HG03378 (cell line): ENCODE results near the gene RRP15.
A peak's percentile ranks its signal among the peaks of the same experiment; 100 is the strongest.
"Not testable (repeated sequence)": the region's sequence is repeated elsewhere in the genome, so short reads cannot be mapped to it uniquely, and the experiment has no call there.

ENCODE experiments used
- ATAC-seq: cut with Tn5 transposase; IDR thresholded peaks from one replicate; pipeline ENCODE4 v1.9.1; 2021; ENCODE audit warnings: mild to moderate bottlenecking, moderate library complexity; ENCODE audit not compliant: unreplicated experiment

RRP15 gene

DNA sequence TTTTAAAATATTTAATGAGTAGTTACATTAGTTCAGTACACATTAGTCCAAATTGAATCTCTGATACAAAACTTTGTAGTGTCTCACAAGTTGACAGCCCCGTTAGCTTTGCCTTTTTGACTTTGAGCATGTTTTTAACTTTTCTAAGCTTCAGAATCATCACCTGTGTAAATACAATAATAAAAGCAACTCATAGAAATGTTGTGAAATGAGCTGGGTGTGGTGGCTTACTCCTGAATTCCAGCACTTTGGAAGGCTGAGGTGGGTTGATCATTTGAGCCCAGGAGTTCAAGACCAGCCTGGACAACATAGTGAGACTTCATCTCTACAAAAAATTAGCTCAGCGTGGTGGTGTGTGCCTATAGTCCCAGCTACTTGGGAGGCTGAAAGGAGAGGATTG is 11.1 kb downstream of the RRP15 start:
- no peak for ATAC-seq

DNA sequence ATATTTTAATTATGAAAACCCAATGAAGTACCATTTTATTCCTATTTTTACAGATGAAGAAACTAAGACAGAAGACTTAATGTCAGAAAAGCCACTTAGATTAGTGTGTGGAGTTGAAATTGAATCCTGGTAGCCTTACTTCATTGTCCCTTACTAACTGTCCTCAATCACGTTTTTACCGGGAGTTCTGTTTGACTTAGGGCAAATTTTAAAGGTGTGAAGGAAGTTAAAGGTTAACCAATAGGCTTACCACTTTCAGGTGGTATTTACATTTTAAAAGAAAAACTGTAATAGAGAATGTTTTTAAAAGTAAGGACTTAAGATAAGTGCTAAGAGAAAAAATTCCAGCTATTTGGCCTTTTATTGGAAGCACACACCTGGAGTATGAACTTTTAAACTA is 12.4 kb downstream of the RRP15 start:
- ATAC-seq = no peak

DNA sequence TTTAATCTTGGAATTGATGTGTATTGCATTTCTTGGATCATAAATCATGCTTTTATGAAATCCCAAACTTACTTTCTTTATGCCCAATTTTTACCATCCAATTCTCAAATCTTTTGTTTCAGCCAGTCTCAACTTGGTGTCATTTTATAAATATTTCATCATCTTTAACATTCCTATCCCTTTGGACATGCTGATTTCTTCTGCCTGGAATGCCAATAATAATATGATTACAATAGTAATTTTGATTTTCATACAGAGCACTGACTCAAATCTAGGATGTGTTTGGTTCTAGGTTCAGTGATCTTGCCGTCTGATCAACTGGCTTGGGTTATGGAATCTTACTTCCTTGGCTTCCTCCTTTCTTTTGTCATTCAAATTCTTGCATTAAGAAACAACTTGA is 12.8 kb downstream of the RRP15 start:
- no peak for ATAC-seq

DNA sequence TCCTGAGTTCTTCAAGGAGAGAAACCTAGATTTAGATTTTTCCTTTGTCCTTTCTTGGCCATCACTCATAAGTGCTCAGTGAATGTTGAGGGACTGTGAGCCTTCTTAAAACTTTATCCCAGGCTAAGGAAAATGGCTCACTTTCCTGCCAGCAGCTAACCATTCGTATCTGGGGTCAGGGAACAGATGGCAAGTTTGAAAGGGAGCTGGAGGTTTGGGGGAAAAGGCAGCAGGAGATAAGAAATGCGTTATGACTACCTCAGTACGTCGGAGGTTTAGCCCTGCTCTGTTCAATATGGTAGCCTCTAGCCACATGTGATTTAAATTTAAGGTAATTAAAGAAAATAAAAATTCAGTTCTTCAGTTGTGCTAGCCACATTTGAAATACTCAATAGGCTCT is 13.3 kb downstream of the RRP15 start:
- ATAC-seq = no peak

DNA sequence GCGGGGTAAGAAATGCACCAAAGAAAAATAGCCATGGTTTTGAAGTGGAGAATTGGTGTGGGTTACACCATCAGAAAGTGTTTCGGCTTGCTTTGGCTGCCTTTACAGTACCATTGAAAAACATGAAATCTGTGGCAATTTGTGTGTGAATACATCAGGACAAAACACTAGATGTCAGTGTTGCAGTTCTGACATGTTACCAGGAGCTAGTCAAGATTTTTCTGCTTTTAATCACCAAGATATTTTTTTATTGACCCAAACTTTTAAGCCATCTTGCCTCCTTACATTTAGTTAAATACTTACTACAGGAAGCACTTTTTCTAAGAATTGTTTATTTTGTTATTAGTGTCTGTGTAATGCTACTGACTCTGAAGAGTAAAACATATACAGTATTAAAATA is 14.3 kb downstream of the RRP15 start:
- ATAC-seq = no peak

DNA sequence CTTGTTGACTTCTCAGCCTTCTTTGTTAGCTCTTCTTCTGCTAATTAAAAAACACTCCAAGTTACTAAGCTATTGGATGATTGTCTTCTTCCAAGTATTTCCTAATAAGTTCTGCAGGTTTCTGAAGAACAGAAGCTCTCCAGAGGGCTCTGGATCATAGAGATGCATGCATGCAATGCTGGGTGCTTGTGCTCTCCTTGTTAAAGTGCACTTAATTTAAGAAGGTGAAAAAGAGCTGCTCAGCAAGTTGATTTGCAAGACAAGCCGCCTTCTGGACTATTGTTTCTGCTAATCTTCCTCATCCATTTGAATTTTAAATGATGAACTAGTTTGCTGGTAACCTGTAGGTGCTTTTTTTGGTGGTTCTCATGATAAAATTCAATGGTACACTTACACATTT is 16.1 kb downstream of the RRP15 start:
- ATAC-seq = no peak

DNA sequence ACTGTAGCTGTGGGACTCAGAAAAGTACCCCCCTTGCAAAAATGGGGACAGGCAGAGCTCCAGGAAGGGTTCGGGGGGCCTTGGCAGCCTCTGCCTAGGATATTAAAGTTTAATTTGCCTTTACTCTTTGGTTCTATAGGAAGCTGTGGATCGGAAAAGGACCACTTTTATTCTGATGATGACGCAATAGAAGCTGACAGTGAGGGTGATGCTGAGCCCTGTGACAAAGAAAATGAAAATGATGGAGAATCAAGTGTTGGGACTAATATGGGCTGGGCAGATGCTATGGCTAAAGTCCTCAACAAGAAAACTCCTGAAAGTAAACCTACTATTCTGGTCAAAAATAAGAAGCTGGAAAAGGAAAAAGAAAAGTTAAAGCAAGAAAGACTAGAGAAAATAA is 17.1 kb downstream of the RRP15 start:
- ATAC-seq = no peak

DNA sequence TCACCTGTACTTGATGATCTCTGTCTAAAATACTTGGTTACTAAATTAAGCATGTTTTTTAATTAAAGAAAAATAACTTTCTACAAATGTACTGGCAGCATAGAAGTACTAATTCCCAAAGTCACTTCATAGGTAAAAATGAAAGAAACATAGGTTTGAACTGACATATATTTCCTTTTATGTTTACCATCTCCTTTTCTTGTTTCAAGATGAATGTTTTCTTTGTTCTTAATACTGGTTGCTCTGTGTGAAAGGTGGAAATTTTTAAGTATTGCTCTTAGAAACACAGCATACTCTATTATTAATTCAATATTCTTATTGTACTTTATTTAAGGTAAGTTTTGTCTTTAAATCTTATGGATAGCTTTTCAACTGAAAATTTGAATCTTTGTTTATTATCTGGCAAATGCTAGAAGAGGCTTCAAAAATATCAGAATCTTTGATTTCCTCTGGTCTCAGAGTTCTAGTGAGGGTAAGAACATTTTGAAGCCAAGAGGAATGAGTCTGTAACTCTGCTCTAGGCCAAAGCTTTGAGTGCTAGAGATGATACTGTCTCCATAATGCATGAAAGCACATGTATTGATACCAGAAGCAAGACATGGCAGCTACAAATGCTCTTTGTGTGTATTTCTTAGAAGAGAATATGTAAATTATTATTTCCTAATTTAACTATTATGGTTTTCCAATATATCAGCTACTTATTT is 18.2 kb downstream of the RRP15 start:
- ATAC-seq = no peak

DNA sequence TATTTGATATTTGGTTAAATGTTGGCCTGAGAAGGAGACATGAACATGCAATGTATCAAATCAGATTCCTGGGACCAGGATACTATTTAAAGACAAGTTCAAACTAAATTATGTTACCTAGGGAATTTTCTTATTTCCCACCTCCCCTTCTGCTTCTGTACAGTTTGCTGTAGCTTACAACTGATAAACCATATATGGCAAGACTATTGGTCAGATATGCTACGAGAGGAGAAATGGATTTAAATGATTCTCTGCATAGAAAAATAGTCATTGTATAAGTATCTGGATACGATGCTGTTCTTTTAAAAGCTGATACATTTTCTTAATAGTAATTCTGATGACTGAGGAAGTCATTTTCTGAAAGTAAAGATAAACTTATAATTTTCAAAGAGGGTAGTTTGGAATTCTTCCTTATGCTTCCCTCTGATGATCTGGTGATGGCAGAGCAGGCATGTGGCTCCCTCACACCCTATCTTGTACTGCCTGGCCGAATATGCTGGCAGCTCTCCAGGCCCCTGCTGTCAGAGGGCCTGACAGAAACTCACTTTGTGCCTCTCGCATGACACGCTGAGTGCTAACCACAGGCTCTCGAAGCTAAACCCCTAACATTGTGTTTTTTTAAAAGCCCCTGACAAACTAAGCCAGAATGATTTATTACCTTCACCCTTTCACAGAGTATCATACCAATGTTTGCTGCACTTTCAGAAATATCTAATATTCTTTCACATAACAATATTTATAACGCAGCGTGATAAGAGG is 19.4 kb downstream of the RRP15 start:
- no peak for ATAC-seq

DNA sequence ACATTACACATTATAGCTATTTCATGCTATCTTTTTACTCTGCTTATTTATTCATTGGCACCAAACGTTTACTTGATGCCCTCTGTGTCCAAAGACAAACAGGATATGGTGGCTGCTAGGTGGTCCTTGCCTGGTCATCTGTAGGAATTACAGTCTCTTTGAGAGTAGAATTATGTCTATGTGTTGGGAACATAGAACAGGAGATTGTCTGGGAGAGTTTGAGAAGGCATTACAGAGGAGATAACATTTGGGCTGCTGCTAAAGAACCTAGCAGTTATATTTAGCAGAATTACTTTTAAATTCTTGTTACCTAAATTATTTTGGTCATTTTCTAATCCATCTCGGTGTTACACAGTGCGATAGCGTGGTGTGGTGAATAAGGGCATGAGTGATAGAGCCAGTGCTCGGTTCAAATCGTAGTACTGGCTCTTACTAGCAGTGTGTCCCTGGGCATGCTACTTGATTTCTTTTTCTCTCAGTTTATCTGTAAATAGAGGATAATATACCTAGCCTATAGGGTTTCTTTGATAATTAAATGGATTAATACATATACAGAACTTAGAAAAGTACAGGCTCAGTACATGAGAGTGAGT is 20.5 kb downstream of the RRP15 start:
- ATAC-seq = no peak

DNA sequence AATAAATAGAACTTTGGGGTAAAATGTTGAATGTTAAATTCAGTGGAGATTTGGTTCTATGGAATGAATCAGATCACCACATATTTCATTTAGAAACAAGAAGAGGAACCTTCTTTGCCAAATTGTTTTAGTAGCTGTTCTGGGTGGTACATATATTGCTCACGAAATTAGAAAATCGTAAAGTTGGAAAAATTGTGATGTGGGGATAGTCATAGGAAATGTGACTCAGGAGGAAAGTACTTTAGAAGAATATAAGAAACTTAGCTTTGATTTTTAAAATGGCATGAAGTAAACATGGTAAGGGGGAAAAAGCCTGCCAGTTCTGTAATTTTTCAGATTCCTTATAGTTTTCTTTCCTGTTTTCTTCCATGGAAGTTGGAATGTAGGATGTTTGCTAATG is 27.4 kb downstream of the RRP15 start:
- ATAC-seq = no peak

DNA sequence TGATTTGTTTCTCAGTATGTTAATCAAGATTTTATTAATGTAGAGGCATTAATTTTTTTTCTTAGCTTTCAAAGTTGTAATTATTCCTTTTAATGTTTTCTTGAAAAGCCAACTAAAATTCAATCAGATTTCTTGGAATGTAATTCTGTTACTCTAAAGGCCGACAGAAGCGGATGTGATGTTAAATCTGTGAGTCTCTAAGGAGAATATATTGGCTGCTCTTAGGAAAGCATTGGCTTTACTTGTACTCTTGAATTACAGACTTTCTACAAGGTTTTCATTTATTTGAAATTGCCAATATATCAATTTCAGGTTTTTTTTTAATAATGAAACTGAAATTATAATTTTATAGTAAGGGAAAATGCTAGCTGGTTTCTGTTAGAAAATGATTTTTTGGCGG is 29.2 kb downstream of the RRP15 start:
- ATAC-seq = no peak

DNA sequence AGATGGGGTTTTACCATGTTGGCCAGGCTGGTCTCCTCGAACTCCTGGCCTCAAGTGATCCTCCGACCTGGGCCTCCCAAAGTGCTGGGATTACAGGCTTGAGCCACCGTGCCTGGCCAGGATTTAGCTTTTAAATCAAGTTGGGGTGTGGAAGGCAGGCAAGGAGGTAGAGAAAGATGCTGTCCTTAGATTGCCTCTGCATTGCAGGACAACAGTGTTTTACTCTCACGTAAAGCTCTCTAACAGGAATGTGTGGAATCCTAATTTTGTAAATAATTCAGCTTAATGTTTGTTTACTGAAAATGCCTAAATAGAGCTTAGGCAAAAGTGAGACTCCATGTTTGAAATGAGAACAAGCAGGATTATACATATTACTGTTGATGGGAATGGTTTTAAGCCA is 30.5 kb downstream of the RRP15 start:
- ATAC-seq = no peak

DNA sequence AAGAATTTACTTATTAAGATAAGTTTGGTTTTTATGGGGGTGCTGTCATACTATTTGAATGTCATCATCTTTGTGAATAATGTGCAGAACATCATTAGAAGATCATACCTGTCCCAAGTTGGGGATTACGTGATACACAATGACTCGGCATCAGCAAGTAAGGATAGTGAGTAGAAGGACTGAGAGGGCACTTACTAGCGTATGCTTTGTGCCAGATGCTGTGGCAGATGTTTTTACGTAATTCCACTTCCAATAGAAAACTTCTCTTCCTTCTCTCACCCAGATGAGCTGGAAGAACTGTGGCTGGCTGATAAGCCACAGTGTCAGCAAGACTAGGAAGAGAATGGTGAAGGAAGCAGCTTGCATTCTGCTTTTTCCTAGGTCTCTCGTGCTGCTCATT is 32.0 kb downstream of the RRP15 start:
- ATAC-seq = no peak

DNA sequence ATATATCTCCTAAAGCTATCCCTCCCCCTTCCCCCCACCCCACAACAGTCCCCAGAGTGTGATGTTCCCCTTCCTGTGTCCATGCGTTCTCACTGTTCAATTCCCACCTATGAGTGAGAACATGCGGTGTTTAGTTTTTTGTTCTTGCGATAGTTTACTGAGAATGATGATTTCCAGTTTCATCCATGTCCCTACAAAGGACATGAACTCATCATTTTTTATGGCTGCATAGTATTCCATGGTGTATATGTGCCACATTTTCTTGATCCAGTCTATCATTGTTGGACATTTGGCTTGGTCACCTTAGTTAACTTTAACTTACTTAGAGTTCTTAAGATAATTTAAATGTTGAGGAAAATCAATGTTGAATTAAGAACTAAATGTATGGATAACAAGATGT is 35.1 kb downstream of the RRP15 start:
- not testable (repeated sequence) for ATAC-seq

DNA sequence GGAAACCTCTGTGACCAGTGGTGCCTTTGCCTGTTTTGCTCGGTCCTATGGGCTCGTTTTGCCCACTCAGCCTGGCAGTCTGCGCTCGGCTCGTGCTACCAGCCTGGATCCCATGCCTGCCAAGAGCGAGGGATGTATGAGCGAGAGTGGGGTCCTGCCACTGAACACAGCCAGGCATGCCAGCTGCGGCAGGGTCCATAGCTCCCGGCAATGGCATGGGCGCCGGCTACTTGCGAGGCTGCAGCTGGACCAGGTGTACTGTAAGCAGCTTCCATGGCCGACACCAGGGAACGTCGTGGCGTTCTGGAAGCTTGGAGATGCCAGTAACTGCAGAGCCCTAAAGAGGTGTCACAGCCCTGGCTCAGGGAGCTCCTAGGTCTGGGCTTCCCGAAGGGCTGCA is 37.7 kb downstream of the RRP15 start:
- ATAC-seq = no peak

DNA sequence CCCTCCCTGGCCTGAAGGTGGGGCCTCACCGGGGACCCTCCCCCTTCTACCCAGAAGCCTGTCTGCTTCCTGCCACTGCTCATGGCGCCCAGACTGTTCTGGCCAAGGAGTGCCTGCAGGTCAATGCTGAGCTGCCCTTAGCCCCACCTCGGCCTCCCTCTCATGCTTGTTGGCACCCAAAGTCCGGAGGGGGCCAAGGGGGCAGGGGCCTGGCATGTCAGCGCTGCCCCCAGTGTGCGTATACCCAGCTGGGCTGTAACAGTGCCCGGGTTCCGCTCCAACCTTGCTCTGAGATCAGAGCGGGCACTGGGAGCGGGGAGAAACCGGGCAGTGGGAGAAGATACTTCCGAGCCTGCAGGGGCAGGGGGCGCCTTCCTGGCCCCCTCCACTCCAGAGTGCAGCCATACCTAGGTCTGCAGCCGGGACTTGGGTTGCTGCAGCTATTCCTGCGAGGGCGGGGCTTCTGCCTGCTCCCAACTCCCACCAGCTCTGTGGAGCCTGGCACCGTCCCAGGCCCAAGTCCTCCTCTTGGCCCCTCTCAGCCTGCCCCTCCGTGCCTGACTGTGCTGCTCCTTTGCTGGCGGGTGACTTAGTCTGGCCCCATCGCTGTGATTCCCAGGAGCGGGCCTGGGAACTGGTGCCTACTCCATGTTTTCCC is 38.6 kb downstream of the RRP15 start:
- ATAC-seq = no peak

DNA sequence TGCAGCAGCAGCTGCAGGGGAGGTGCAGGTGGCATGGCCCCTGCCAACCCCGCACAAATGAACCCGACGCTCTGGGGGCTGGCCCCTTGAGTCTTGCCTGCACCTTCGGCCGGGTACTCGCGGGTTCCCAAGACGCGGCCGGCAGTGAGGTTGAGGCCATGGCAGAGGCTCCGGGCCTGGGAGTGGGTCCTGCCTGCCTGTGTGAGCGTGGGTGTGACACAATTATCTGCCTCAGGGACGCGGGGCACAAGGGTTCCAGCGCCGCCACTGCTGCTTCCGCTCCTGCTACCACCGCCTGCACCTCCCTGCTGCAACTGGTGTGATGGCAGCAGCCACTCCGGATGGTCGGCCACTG is 39.1 kb downstream of the RRP15 start:
- no peak for ATAC-seq

DNA sequence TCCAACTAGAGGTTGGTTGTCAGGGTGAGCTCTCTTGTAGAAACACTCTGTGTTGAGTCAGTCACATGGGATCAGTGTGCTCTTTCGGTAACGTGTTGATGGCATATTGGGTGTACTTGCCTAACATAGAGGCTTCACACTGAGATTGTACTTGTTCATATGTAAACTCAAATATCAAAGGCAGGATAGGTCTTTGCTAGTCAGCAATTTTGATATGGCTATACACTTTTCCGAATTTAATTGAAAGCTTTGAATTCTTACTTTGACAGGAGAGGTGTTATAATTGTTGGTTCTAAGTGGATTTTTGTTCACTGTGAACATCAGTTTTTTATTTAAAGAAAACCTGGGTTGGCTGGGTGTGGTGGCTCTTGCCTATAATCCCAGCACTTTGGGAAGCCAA is 43.7 kb downstream of the RRP15 start:
- no peak for ATAC-seq

DNA sequence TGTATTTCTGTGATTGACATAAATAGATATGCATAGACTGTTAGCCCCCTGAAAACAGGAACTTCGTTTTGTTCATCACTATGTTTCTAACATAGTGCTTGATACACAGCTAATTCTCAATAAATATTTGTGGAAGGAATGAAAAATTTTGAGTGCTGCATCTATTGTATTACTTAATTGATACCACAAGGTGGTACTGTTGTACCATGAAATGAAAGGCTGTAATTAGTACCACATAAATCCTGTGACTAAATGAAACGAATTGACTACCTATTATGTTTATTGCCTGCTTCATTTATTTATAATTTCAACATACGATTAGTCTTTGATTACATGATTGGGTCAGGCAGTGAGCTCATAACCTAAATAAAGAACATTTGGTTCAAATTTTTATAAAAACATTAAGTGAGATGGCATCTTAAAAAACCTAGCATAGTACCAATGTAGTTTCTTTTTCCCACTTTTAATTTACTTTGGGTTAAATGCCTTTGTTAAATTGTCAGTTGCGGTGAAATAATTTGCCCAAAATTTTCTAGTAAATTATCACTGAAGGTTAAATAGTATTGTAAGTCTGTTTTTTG is 45.0 kb downstream of the RRP15 start:
- ATAC-seq = peak; percentile 79

DNA sequence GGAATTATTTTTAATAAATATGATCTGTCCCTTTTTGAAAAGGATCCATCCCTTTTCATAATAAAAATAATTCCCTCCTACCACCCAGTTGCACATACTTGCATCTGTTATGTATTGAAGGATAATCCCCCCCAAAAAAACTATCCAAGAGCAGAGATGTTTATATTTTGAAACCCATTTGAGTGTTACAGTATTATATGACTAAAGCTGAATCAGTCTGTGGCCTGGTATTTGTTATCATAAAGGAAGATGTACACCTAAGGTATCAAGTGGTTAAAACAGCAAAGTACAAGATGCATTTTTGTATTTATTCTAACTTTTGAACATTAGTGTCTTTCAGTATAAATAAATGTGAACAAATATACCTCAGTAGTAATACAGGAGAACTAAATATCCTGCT is 47.3 kb downstream of the RRP15 start:
- ATAC-seq = no peak

DNA sequence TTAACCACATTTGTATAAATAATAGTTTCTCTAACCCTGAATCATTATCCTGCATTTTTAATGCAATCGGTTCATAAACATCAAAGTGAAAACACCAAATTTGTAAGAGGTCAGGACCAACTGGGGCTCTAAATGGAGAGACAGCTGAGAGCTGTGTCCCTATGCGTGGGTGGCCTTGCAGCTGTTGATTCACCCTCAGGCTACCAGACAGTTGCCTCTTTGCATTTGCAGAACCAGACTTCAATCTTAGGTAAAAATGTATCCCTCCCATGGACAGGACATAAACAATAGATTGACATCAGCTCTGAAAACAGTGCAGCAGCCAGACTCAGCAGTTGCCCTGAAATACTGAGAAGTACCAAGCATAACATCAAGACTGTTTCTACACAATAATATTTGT is 51.2 kb downstream of the RRP15 start:
- ATAC-seq = no peak
